Tibial artery (tissue), 4 donors: ENCODE measurements around the gene CDH26.
"Not testable (repeated sequence)": the region's sequence is repeated elsewhere in the genome, so short reads cannot be mapped to it uniquely, and the experiment has no call there.

Experiments
- DNase-seq, 2 donors: peaks; one replicate each; pipeline ENCODE4 v3.0.0-alpha.2; 2019
- H3K27ac ChIP-seq, 2 donors: fragments of 200-600 bp; sonication (generic) in 1 of 2; 1 replicate in 1 of 2; 2 replicates in 1 of 2; pipeline ENCODE4 v1.5.1; 2018 to 2019; ENCODE audit warnings: mild to moderate bottlenecking in 1 of 2
- H3K27me3 ChIP-seq, 2 donors: fragments of 200-600 bp; sonication (generic) in 1 of 2; one replicate each; pipeline versions ENCODE4 v1.5.1 to v1.6.0; 2016 to 2019
- H3K36me3 ChIP-seq, 3 donors: fragments of 200-600 bp; sonication (generic) in 2 of 3; one replicate each; pipeline ENCODE4 v1.5.1; 2016 to 2019; ENCODE audit warnings: mild to moderate bottlenecking in 2 of 3
- H3K4me1 ChIP-seq, 4 donors: fragments of 200-600 bp; sonication (generic) in 2 of 4; 1 replicate in 3 of 4; 2 replicates in 1 of 4; pipeline ENCODE4 v1.5.1; 2016 to 2019
- H3K4me3 ChIP-seq, 2 donors: fragments of 200-600 bp; sonication (generic) in 1 of 2; 1 replicate in 1 of 2; 2 replicates in 1 of 2; pipeline ENCODE4 v1.5.1; 2018 to 2019; ENCODE audit warnings: mild to moderate bottlenecking in 2 of 2
- H3K9me3 ChIP-seq, 3 donors: fragments of 200-600 bp; sonication (generic) in 1 of 3; one replicate each; pipeline ENCODE4 v1.5.1; 2016 to 2019
- CTCF ChIP-seq, 2 experiments: fragments of 200-600 bp in 1 of 2; fragments of 450-650 bp in 1 of 2; IDR thresholded peaks; one replicate each; pipeline ENCODE4 v1.5.1; 2017 to 2019; ENCODE audit warnings: antibody characterized with exemption in 2 of 2, mild to moderate bottlenecking in 1 of 2, moderate library complexity in 1 of 2
- intact Hi-C: fragments of 100-400 bp; cut with DNase I; formaldehyde crosslinking; loops from one replicate; pipeline ENCODE4 v1.15.0; 2023; ENCODE audit warnings: low total_unique reads

The CDH26 gene

GRCh38 chr20:59948212-59948611, 10.0 kb upstream of the CDH26 start:
- no peak for DNase-seq
- peaks cover 0 to 13% (median under 1%) of the 10 kb centered on the region in 4 donors for H3K4me1 ChIP-seq
- H3K9me3 ChIP-seq, result no peaks in the 10 kb centered on the region
- H3K36me3 ChIP-seq, result peaks cover 13 to 27% (median 26%) of the 10 kb centered on the region in 3 donors
- no peaks in the 10 kb centered on the region for H3K27me3 ChIP-seq
- H3K4me3 ChIP-seq, result no peak overlapping the region
- no peak for TF ChIP-seq CTCF (IDR thresholded peaks at IDR 0.05)
- intact Hi-C loops, result no loop called here
- no peak overlapping the region for H3K27ac ChIP-seq

GRCh38 chr20:59948828-59949720, 9.1 kb upstream of the CDH26 start:
- Histone ChIP-seq H3K9me3 (no peaks in the 10 kb centered on the region), H3K27ac (no peak overlapping the region), H3K4me1 (peaks cover 0 to 13% (median under 1%) of the 10 kb centered on the region in 4 donors), H3K36me3 (peaks cover 7 to 21% (median 21%) of the 10 kb centered on the region in 3 donors), H3K4me3 (no peak overlapping the region), H3K27me3 (no peaks in the 10 kb centered on the region)
- DNase-seq, result no peak
- intact Hi-C loops, result no loop called here
- TF ChIP-seq CTCF (IDR thresholded peaks at IDR 0.05), result peak; percentile 45 to 54

- peaks cover 0 to 13% (median under 1%) of the 10 kb centered on the region in 4 donors for H3K4me1 ChIP-seq
- intact Hi-C loops, result loop anchor here (5.0 kb wide), 1 partner anchor 1102 kb away; no protein-coding TSS in a partner anchor
- no peaks in the 10 kb centered on the region for H3K27me3 ChIP-seq
- no peaks in the 10 kb centered on the region for H3K9me3 ChIP-seq
- peaks cover 0 to 13% (median 12%) of the 10 kb centered on the region in 3 donors for H3K36me3 ChIP-seq
- H3K4me3 ChIP-seq, result no peak overlapping the region
- no peak for DNase-seq
- no peak overlapping the region for H3K27ac ChIP-seq
- no peak for TF ChIP-seq CTCF (IDR thresholded peaks at IDR 0.05)
Observed at GRCh38 chr20:59949911-59950310, 8.3 kb upstream of the CDH26 start.

GRCh38 chr20:59954718-59955117, 3.5 kb upstream of the CDH26 start:
- intact Hi-C loops, result loop anchor here (1.0 to 5.0 kb wide), 2 partner anchors 43 to 1098 kb away; no protein-coding TSS in a partner anchor

GRCh38 chr20:59955131-59955796, 3.0 kb upstream of the CDH26 start:
- TF ChIP-seq CTCF (IDR thresholded peaks at IDR 0.05), result peak in 1 of 2 experiments; percentile 14
- no peak overlapping the region for H3K4me3 ChIP-seq
- no peaks in the 10 kb centered on the region for H3K27me3 ChIP-seq
- intact Hi-C loops, result no loop called here
- no peaks in the 10 kb centered on the region for H3K4me1 ChIP-seq
- H3K9me3 ChIP-seq, result no peaks in the 10 kb centered on the region
- H3K27ac ChIP-seq, result no peak overlapping the region
- DNase-seq, result no peak
- peaks cover 5 to 21% (median 15%) of the 10 kb centered on the region in 3 donors for H3K36me3 ChIP-seq

More at GRCh38 chr20:59954718-59955117, 3.5 kb upstream of the CDH26 start:
- Histone ChIP-seq H3K4me1 (no peaks in the 10 kb centered on the region), H3K36me3 (peaks cover 5 to 21% (median 12%) of the 10 kb centered on the region in 3 donors), H3K27me3 (no peaks in the 10 kb centered on the region), H3K27ac (no peak overlapping the region), H3K9me3 (no peaks in the 10 kb centered on the region), H3K4me3 (no peak overlapping the region)
- DNase-seq, result no peak
- TF ChIP-seq CTCF (IDR thresholded peaks at IDR 0.05), result no peak

GRCh38 chr20:59957568-59957967, 655 bp upstream of the CDH26 start:
- intact Hi-C loops, H3K27me3 ChIP-seq, H3K9me3 ChIP-seq, H3K4me3 ChIP-seq, H3K4me1 ChIP-seq, H3K27ac ChIP-seq, DNase-seq: not testable (repeated sequence)
- H3K36me3 ChIP-seq, result peaks cover 0 to 15% (median 12%) of the 10 kb centered on the region in 3 donors
